NCI-H1105 treated with DMSO at 0.1 percent for 48 hours (cell line): ENCODE data around the gene UGT3A1.
"Not testable (repeated sequence)": the region's sequence is repeated elsewhere in the genome, so short reads cannot be mapped to it uniquely, and the experiment has no call there.

Experiments used
- DNase-seq: peaks from one replicate; lab custom pipeline; 2025; lab: John Stamatoyannopoulos, UW

UGT3A1 gene

GRCh38 chr5:35990941-35991611 lies at the start of gene UGT3A1:
TSS of gene UGT3A1 (minus strand) at chr5:35991390. CDS start at chr5:35991240, 150 bp downstream.
- peak; percentile 84 for DNase-seq

GRCh38 chr5:36035696-36036095 lies 44.5 kb upstream of the UGT3A1 start:
- DNase-seq = no peak

- DNase-seq = not testable (repeated sequence)
Measured at GRCh38 chr5:36034536-36035134, 43.4 kb upstream of the UGT3A1 start.

GRCh38 chr5:36033486-36033885 lies 42.3 kb upstream of the UGT3A1 start:
- DNase-seq = no peak

GRCh38 chr5:36033047-36033446 lies 41.9 kb upstream of the UGT3A1 start:
- DNase-seq = no peak

- no peak for DNase-seq
Measured at GRCh38 chr5:36031223-36031622, 40.0 kb upstream of the UGT3A1 start.

- no peak for DNase-seq
Measured at GRCh38 chr5:36029914-36030313, 38.7 kb upstream of the UGT3A1 start.

GRCh38 chr5:36028816-36029465 lies 37.8 kb upstream of the UGT3A1 start:
- DNase-seq = no peak

GRCh38 chr5:36027711-36028110 lies 36.5 kb upstream of the UGT3A1 start:
- no peak for DNase-seq

GRCh38 chr5:36026706-36027465 lies 35.7 kb upstream of the UGT3A1 start:
- no peak for DNase-seq

- DNase-seq = not testable (repeated sequence)
Measured at GRCh38 chr5:36022246-36022645, 31.1 kb upstream of the UGT3A1 start.

- DNase-seq = not testable (repeated sequence)
Measured at GRCh38 chr5:36019584-36019983, 28.4 kb upstream of the UGT3A1 start.

GRCh38 chr5:36017622-36018021 lies 26.4 kb upstream of the UGT3A1 start:
- DNase-seq = no peak

GRCh38 chr5:36017004-36017403 lies 25.8 kb upstream of the UGT3A1 start:
- DNase-seq = no peak

- DNase-seq = no peak
Measured at GRCh38 chr5:36013182-36013581, 22.0 kb upstream of the UGT3A1 start.

- no peak for DNase-seq
Measured at GRCh38 chr5:36009698-36010097, 18.5 kb upstream of the UGT3A1 start.

- no peak for DNase-seq
Measured at GRCh38 chr5:36007366-36007765, 16.2 kb upstream of the UGT3A1 start.

- DNase-seq = no peak
Measured at GRCh38 chr5:36006163-36006562, 15.0 kb upstream of the UGT3A1 start.

- DNase-seq = no peak
Measured at GRCh38 chr5:36001032-36001431, 9.8 kb upstream of the UGT3A1 start.

GRCh38 chr5:35999547-35999946 lies 8.4 kb upstream of the UGT3A1 start:
- DNase-seq = no peak

GRCh38 chr5:35996076-35996475 lies 4.9 kb upstream of the UGT3A1 start:
- no peak for DNase-seq

- DNase-seq = no peak
Measured at GRCh38 chr5:35990520-35990919, 670 bp downstream of the UGT3A1 start.

- no peak for DNase-seq
Measured at GRCh38 chr5:35988529-35988928, 2.7 kb downstream of the UGT3A1 start.
